Caco-2 (cell line): ENCODE results near the gene DYNLL1. TPM values are rescaled to one million over a fixed set of nuclear protein-coding genes. Genes with fewer than 3 reads are reported as not detected.

ENCODE experiments used
- BruUV-seq: library from RNA; stranded (reverse); fragments of 400-500 nt; replicated peaks from 2 replicates; lab custom pipeline; 2021; lab: Mats Ljungman, UMichigan
- CTCF ChIA-PET: fragments of 300-600 bp; sonication (Branson Sonifier 250); formaldehyde crosslinking; loops from one replicate; lab custom pipeline; 2022; ENCODE audit warnings: antibody characterized with exemption; lab: Charles Lee
- POLR2A ChIA-PET: fragments of 300-600 bp; sonication (Branson Sonifier 250); formaldehyde crosslinking; loops from one replicate; lab custom pipeline; 2022; ENCODE audit warnings: antibody characterized with exemption; lab: Charles Lee
- DNase-seq, 2 experiments: peaks; one replicate each; pipeline versions ENCODE4 v3.0.0 to v3.0.0-alpha.2; 2020 to 2022
- H3K27me3 ChIP-seq: replicated peaks from 2 replicates; pipeline ENCODE4 v1.6.0; 2011; ENCODE audit warnings: low read length; ENCODE audit not compliant: control insufficient read depth, insufficient read depth
- H3K36me3 ChIP-seq: 2 replicates; pipeline ENCODE4 v1.5.1; 2011; ENCODE audit warnings: low read length; ENCODE audit not compliant: control insufficient read depth, insufficient read depth
- H3K4me1 ChIP-seq: fragments of 250-450 bp; sonication (Bioruptor Pico); 2 replicates; pipeline ENCODE4 v1.5.1; 2020; ENCODE audit warnings: mild to moderate bottlenecking
- H3K4me3 ChIP-seq: 2 replicates; pipeline ENCODE4 v1.5.1; 2011; ENCODE audit warnings: low read depth, mild to moderate bottlenecking, control low read depth, low read length
- H3K9me3 ChIP-seq: fragments of 250-450 bp; sonication (Bioruptor Pico); 2 replicates; pipeline ENCODE4 v1.5.1; 2020; ENCODE audit warnings: mild to moderate bottlenecking, moderate library complexity
- H3K27ac Mint-ChIP-seq: one replicate; pipeline ENCODE4 v1.8.0; 2022; ENCODE audit warnings: mixed read lengths; ENCODE audit not compliant: unreplicated experiment
- H3K27me3 Mint-ChIP-seq: one replicate; pipeline ENCODE4 v1.8.0; 2022; ENCODE audit warnings: mixed read lengths; ENCODE audit not compliant: insufficient read depth, unreplicated experiment
- H3K36me3 Mint-ChIP-seq: one replicate; pipeline ENCODE4 v1.8.0; 2022; ENCODE audit warnings: mild to moderate bottlenecking, mixed read lengths; ENCODE audit not compliant: insufficient read depth, unreplicated experiment
- H3K4me1 Mint-ChIP-seq: one replicate; pipeline ENCODE4 v1.8.0; 2022; ENCODE audit warnings: low read depth, mixed read lengths; ENCODE audit not compliant: unreplicated experiment
- H3K4me3 Mint-ChIP-seq: one replicate; pipeline ENCODE4 v1.8.0; 2022; ENCODE audit warnings: mild to moderate bottlenecking, moderate library complexity, mixed read lengths; ENCODE audit not compliant: unreplicated experiment
- H3K9me3 Mint-ChIP-seq: one replicate; pipeline ENCODE4 v1.8.0; 2022; ENCODE audit warnings: mixed read lengths; ENCODE audit not compliant: unreplicated experiment
- intact Hi-C: fragments of 100-400 bp; cut with micrococcal nuclease; formaldehyde crosslinking; loops from one replicate; pipeline ENCODE4 v1.10.0; 2022; ENCODE audit not compliant: unreplicated experiment
- total RNA-seq: library from RNA; stranded (reverse); gene quantifications from 2 replicates; pipeline ENCODE4 v1.2.3, GENCODE V29; 2022
- TF ChIP-seq, protein P1 (sequence below), 2 experiments: fragments of 200-600 bp in 1 of 2; IDR thresholded peaks; 1 replicate in 1 of 2; 2 replicates in 1 of 2; pipeline versions ENCODE4 v1.5.1 to v1.8.0; 2011 to 2022; ENCODE audit warnings: antibody characterized with exemption in 1 of 2, control low read depth in 1 of 2, inconsistent platforms in 1 of 2, low read depth in 1 of 2, low read length in 1 of 2, mild to moderate bottlenecking in 1 of 2, moderate library complexity in 1 of 2; ENCODE audit not compliant: insufficient read depth in 1 of 2, severe bottlenecking in 1 of 2, unreplicated experiment in 1 of 2

The DYNLL1 gene
- total RNA-seq, 1 experiment from 2014 or later: 324 TPM

DNA sequence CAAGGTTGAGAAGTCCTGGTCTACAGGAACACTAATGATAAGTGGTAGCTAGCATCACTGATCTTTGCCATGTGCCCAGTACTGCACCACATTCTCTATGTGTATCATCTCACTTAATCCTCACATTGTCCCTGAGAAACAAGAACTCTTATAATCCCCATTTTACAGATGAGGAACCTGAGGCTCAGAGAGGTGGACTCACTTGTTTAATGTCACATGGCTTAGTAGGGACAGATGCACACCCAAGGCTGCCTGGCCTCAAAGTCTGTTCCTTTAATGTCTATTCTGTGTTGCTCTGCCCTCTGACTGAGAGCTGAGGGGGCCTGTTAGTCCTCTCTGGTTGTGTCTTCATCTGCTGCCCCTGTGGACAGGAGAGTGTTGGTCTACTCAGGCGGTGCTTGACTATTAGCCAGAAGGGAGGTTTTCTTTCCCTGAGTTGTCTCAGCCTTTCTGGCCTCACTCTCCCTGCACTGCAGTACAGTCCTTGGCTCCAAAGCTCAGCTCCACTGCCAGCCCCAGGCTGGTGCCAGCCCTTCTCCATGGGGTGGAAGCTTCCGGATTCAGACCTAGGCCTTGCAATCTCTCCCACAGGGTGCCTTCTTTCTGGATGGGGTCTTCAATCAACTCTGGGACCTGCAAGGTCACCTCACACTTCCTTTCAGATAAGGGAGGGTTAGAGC is 4.9 kb upstream of the DYNLL1 start:
- H3K36me3 Mint-ChIP-seq: peaks cover 4% of the 10 kb centered on the region
- H3K27ac Mint-ChIP-seq: no peak overlapping the region
- TF ChIP-seq, protein P1, sequence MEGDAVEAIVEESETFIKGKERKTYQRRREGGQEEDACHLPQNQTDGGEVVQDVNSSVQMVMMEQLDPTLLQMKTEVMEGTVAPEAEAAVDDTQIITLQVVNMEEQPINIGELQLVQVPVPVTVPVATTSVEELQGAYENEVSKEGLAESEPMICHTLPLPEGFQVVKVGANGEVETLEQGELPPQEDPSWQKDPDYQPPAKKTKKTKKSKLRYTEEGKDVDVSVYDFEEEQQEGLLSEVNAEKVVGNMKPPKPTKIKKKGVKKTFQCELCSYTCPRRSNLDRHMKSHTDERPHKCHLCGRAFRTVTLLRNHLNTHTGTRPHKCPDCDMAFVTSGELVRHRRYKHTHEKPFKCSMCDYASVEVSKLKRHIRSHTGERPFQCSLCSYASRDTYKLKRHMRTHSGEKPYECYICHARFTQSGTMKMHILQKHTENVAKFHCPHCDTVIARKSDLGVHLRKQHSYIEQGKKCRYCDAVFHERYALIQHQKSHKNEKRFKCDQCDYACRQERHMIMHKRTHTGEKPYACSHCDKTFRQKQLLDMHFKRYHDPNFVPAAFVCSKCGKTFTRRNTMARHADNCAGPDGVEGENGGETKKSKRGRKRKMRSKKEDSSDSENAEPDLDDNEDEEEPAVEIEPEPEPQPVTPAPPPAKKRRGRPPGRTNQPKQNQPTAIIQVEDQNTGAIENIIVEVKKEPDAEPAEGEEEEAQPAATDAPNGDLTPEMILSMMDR (IDR thresholded peaks at IDR 0.05; ENCODE audit: insufficient read depth in 1 of 2, low read depth in 1 of 2, low read length in 1 of 2, severe bottlenecking in 1 of 2, unreplicated experiment in 1 of 2): no peak

DNA sequence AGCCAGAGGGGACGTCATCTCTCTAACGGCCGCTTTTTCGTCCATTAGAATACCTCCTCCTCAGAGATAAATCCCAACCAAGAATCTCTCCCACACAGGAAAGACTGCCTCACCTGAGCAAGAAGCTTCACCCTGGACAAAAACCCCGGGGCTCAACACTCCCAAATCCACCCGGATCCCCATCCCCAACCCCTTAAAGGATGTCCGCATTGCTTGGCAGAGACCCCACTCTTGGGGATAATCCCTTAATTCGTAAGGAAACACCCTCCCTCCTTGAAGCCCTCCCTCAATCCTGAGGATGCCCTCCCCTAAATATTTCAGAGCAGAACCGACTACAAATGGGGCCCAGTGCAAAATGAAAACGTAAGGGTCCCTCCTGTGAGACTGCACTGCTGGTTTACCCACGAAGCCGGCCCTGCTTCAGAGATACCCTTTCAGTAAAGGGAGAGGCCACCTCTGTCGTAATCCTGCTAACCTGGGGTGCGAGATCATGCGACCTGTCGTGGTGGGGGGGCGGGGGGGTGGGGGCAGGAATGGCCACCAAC is 655 bp upstream of the DYNLL1 start:
- H3K4me1 Mint-ChIP-seq: peaks cover 19% of the 10 kb centered on the region
- POLR2A ChIA-PET: interaction anchor here (0.6 to 2.4 kb wide), 5 partner anchors 21 to 178 kb away, joined by 3 to 17 read pairs (median 4); partner anchors contain the start of genes COQ5 and POP5
- TF ChIP-seq, protein P1 (IDR thresholded peaks at IDR 0.05; ENCODE audit: insufficient read depth in 1 of 2, low read depth in 1 of 2, low read length in 1 of 2, severe bottlenecking in 1 of 2, unreplicated experiment in 1 of 2): no peak
- H3K4me1 ChIP-seq: peaks cover 17% of the 10 kb centered on the region
- CTCF ChIA-PET: interaction anchor here (0.6 to 2.1 kb wide), 3 partner anchors 25 to 193 kb away, joined by 3 to 4 read pairs (median 3); partner anchors contain the start of genes COQ5 and SIRT4
- H3K36me3 ChIP-seq: peaks cover 1% of the 10 kb centered on the region; the same call in 1 of the 2 replicates
- H3K4me3 Mint-ChIP-seq: peak overlapping the region; percentile 96
- H3K9me3 Mint-ChIP-seq: no peaks in the 10 kb centered on the region
- H3K36me3 Mint-ChIP-seq: peaks cover 35% of the 10 kb centered on the region
- peak overlapping the region; percentile 80 for H3K4me3 ChIP-seq
- BruUV-seq: no TSS peak
- intact Hi-C loops: loop anchor here (1.0 kb wide), 1 partner anchor 34 kb away; the partner anchor contains the start of gene COQ5
- DNase-seq: no peak
- H3K27ac Mint-ChIP-seq: peak overlapping the region; percentile 80
- no peaks in the 10 kb centered on the region for H3K27me3 ChIP-seq
- no peaks in the 10 kb centered on the region for H3K9me3 ChIP-seq
- no peaks in the 10 kb centered on the region for H3K27me3 Mint-ChIP-seq

More for the DNA sequence above, 4.9 kb upstream of the DYNLL1 start:
- intact Hi-C loops: no loop called here
- POLR2A ChIA-PET: no interaction called here
- no peak overlapping the region for H3K4me3 ChIP-seq
- Mint-ChIP-seq H3K9me3 (no peaks in the 10 kb centered on the region), H3K4me1 (peaks cover 7% of the 10 kb centered on the region), H3K4me3 (no peak overlapping the region), H3K27me3 (no peaks in the 10 kb centered on the region)
- 0 out of 2 replicates have a peak, but pooled peaks cover 6% of the 10 kb centered on the region for H3K4me1 ChIP-seq
- DNase-seq: no peak
- BruUV-seq: no TSS peak
- no peaks in the 10 kb centered on the region for H3K9me3 ChIP-seq
- H3K36me3 ChIP-seq: no peaks in the 10 kb centered on the region
- H3K27me3 ChIP-seq: no peaks in the 10 kb centered on the region
- CTCF ChIA-PET: interaction anchor here (0.6 kb wide), 1 partner anchor 306 kb away, joined by 4 read pairs; no protein-coding TSS in a partner anchor
